Fibroblast of lung (primary cell): ENCODE measurements around the gene RARRES1. TPM values are rescaled to one million over a fixed set of nuclear protein-coding genes. Genes with fewer than 3 reads are reported as not detected.

Experiments
- DNase-seq, 2 donors: peaks; one replicate each; pipeline versions ENCODE4 v3.0.0 to v3.0.0-alpha.2; 2010; ENCODE audit warnings: low read depth in 2 of 2
- H2AFZ ChIP-seq: 2 replicates; pipeline ENCODE4 v1.5.1; 2012; ENCODE audit warnings: low read length, control low read depth, inconsistent platforms
- H3K27ac ChIP-seq: 2 replicates; pipeline ENCODE4 v1.5.1; 2011; ENCODE audit warnings: low read length, control low read depth; ENCODE audit not compliant: insufficient read depth
- H3K27me3 ChIP-seq: 2 replicates; pipeline ENCODE4 v1.5.1; 2011; ENCODE audit warnings: mild to moderate bottlenecking, low read length; ENCODE audit not compliant: control insufficient read depth, insufficient read depth
- H3K36me3 ChIP-seq: 2 replicates; pipeline ENCODE4 v1.5.1; 2011; ENCODE audit warnings: low read length; ENCODE audit not compliant: control insufficient read depth, insufficient read depth
- H3K4me1 ChIP-seq: 2 replicates; pipeline ENCODE4 v1.5.1; 2011; ENCODE audit warnings: low read length; ENCODE audit not compliant: control insufficient read depth, insufficient read depth; ENCODE audit errors: extremely low read depth
- H3K4me2 ChIP-seq: 2 replicates; pipeline ENCODE4 v1.5.1; 2011; ENCODE audit warnings: low read length, control low read depth; ENCODE audit not compliant: insufficient read depth; ENCODE audit errors: extremely low read depth
- H3K4me3 ChIP-seq, 4 experiments: fragments of 200-600 bp in 1 of 4; sonication (generic) in 1 of 4; replicated peaks in 1 of 4; 2 replicates each; pipeline ENCODE4 v1.5.1; 2011 to 2016; ENCODE audit warnings: low read length in 4 of 4, low read depth in 3 of 4, mild to moderate bottlenecking in 3 of 4, control low read depth in 2 of 4, inconsistent platforms in 1 of 4, mixed read lengths in 1 of 4; ENCODE audit not compliant: insufficient read depth in 1 of 4; ENCODE audit errors: control extremely low read depth in 1 of 4
- H3K79me2 ChIP-seq: 2 replicates; pipeline ENCODE4 v1.5.1; 2012; ENCODE audit warnings: mild to moderate bottlenecking, low read length, inconsistent platforms; ENCODE audit not compliant: control insufficient read depth, insufficient read depth
- H3K9ac ChIP-seq: 2 replicates; pipeline ENCODE4 v1.5.1; 2011; ENCODE audit warnings: mild to moderate bottlenecking, low read length, control low read depth; ENCODE audit not compliant: insufficient read depth
- H3K9me3 ChIP-seq: 2 replicates; pipeline ENCODE4 v1.5.1; 2012; ENCODE audit warnings: low read depth, low read length; ENCODE audit not compliant: control insufficient read depth, insufficient read depth
- H4K20me1 ChIP-seq: 2 replicates; pipeline ENCODE4 v1.5.1; 2011; ENCODE audit warnings: low read length; ENCODE audit not compliant: control insufficient read depth, insufficient read depth; ENCODE audit errors: extremely low read depth
- EZH2 ChIP-seq: IDR thresholded peaks from 2 replicates; pipeline ENCODE4 v1.5.1; 2012; ENCODE audit warnings: low read length, control low read depth, mild to moderate bottlenecking; ENCODE audit errors: missing control alignments
- polyA plus RNA-seq, 2 donors: library from polyadenylated mRNA; depleted of rRNA in 1 of 2; stranded (reverse) in 1 of 2; unstranded in 1 of 2; fragments of >200 nt; gene quantifications; 2 replicates each; pipeline ENCODE4 v1.2.1, GENCODE V29; 2011 to 2012; ENCODE audit warnings: missing spikeins in 1 of 2
- total RNA-seq: library from RNA; depleted of rRNA; stranded (reverse); fragments of >200 nt; gene quantifications from 2 replicates; pipeline ENCODE4 v1.2.1, GENCODE V29; 2014
- TF ChIP-seq, protein P1 (sequence below), 2 donors: IDR thresholded peaks in 1 of 2; conservative IDR thresholded peaks in 1 of 2; 1 replicate in 1 of 2; 2 replicates in 1 of 2; pipeline ENCODE4 v1.5.1; 2011 to 2012; ENCODE audit warnings: low read length in 2 of 2, control low read depth in 1 of 2, inconsistent platforms in 1 of 2, low read depth in 1 of 2, mild to moderate bottlenecking in 1 of 2

Gene RARRES1
- total and polyA plus RNA-seq, 2 donors (not counting 1 experiment from before 2014, with no cell fraction given) = 27.7 to 93.3 TPM

DNA sequence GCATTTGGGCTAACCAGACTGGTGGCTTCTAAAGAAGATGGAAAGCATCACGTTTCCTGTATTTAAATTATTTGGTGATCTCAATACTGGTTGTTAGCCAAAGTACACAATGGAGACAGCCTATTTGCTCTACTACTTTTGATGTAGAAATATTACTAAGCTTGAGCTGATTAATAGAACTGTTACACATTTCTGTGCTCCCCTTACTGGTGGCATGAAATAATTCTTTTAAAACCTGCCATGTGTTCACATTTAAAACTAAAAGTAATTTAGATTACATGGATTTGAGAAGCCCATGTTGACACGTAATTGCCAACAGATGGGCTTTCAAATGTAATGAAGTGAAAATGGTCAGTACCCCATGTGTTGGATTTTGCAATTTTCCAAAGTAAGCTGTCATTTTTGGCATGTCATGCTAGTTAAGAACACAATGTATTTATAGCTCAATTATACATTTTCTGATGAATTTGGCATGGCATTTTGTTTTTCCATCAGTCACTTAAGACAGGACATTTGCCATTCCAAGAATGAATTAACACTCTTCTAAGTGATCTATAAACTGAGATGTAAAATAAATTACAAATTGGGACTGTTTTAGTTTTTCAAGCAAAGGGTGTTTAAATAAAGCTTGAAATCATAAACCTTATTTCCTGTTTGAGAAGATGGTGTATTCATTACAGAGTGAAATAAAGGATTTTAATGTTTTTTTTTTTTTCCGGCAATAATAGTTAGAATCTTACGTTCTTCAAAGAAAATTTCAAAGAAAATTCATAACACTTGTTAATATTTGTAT, 10.8 kb upstream of the RARRES1 start:
- DNase-seq = peak; percentile 78 to 81
- no peak overlapping the region for H3K4me3 ChIP-seq
- no peaks in the 10 kb centered on the region for H3K36me3 ChIP-seq
- H4K20me1 ChIP-seq = no peaks in the 10 kb centered on the region
- H3K27me3 ChIP-seq = no peaks in the 10 kb centered on the region
- H3K79me2 ChIP-seq = no peaks in the 10 kb centered on the region
- no peaks in the 10 kb centered on the region for H3K9me3 ChIP-seq
- H3K4me2 ChIP-seq = no peak overlapping the region
- no peak overlapping the region for H3K27ac ChIP-seq
- no peak for TF ChIP-seq EZH2
- TF ChIP-seq, protein P1, sequence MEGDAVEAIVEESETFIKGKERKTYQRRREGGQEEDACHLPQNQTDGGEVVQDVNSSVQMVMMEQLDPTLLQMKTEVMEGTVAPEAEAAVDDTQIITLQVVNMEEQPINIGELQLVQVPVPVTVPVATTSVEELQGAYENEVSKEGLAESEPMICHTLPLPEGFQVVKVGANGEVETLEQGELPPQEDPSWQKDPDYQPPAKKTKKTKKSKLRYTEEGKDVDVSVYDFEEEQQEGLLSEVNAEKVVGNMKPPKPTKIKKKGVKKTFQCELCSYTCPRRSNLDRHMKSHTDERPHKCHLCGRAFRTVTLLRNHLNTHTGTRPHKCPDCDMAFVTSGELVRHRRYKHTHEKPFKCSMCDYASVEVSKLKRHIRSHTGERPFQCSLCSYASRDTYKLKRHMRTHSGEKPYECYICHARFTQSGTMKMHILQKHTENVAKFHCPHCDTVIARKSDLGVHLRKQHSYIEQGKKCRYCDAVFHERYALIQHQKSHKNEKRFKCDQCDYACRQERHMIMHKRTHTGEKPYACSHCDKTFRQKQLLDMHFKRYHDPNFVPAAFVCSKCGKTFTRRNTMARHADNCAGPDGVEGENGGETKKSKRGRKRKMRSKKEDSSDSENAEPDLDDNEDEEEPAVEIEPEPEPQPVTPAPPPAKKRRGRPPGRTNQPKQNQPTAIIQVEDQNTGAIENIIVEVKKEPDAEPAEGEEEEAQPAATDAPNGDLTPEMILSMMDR (conservative IDR thresholded peaks at IDR 0.05 in 1 of 2, IDR thresholded peaks at IDR 0.05 in 1 of 2; ENCODE audit: low read depth in 1 of 2, low read length in 2 of 2) = no peak
- peaks cover 8% of the 10 kb centered on the region for H3K4me1 ChIP-seq
- H3K9ac ChIP-seq = no peak overlapping the region
- no peak overlapping the region for H2AFZ ChIP-seq

DNA sequence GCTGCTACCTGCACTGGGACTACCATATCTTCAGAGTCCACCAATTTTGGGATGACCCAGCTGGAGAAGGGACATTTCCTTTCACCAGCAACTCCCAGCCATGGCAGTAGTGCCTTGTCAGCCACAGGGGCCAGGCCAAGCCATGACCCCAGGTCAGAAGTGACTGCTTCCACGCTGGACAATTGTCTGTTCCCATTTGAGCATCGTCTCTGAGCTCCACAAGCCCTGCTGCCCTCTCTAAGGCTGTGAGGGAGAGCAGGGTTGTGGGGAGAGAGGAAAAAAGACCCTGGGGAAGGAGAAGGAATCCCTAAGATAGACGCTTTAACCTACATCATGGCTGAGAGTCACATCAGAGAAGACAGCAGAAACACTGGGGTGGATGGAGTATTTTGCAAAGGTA, 7.4 kb upstream of the RARRES1 start:
- TF ChIP-seq, protein P1 (conservative IDR thresholded peaks at IDR 0.05 in 1 of 2, IDR thresholded peaks at IDR 0.05 in 1 of 2; ENCODE audit: low read depth in 1 of 2, low read length in 2 of 2) = no peak
- no peak for TF ChIP-seq EZH2
- Histone ChIP-seq H3K4me3 (no peak overlapping the region), H3K4me1 (peaks cover 8% of the 10 kb centered on the region), H2AFZ (no peak overlapping the region), H3K36me3 (no peaks in the 10 kb centered on the region), H3K27me3 (no peaks in the 10 kb centered on the region), H3K4me2 (no peak overlapping the region), H3K9me3 (peaks cover 2% of the 10 kb centered on the region), H3K27ac (no peak overlapping the region), H3K9ac (no peak overlapping the region), H4K20me1 (no peaks in the 10 kb centered on the region), H3K79me2 (no peaks in the 10 kb centered on the region)
- DNase-seq = no peak

DNA sequence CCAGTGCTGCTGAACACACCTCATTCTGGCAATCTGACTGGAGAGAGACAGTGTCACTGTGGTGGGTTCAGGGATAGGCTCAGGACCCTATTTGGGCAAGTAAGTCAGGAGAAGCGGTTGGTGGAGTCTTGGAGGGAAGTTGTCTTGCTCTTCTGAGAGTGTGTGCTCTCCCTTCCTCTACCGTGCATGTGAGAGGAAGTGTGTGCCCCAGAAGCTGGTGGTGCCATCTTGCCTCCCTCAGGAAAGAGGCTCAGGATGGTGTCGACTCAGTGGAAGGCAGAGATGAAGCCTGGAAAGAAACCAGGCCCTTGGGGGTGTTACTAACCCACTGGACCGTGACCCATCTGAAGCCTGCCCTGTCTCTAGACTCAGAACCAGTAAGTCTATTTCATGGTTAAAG, 6.8 kb upstream of the RARRES1 start:
- Histone ChIP-seq H4K20me1 (no peaks in the 10 kb centered on the region), H3K9me3 (peaks cover 2% of the 10 kb centered on the region), H3K79me2 (no peaks in the 10 kb centered on the region), H3K4me3 (no peak overlapping the region), H3K27ac (peak overlapping the region; percentile 62), H3K27me3 (no peaks in the 10 kb centered on the region), H3K36me3 (no peaks in the 10 kb centered on the region), H3K4me1 (peaks cover 8% of the 10 kb centered on the region), H3K4me2 (no peak overlapping the region), H2AFZ (no peak overlapping the region), H3K9ac (no peak overlapping the region)
- TF ChIP-seq, protein P1 (conservative IDR thresholded peaks at IDR 0.05 in 1 of 2, IDR thresholded peaks at IDR 0.05 in 1 of 2; ENCODE audit: low read depth in 1 of 2, low read length in 2 of 2) = no peak
- TF ChIP-seq EZH2 = no peak
- DNase-seq = peak in 1 of 2 donors; percentile 45
